NOMO-1 treated with dmso at 0.1 percent for 144 hours (cell line): ENCODE results near the gene MAPK9.
"Not testable (repeated sequence)": the region's sequence is repeated elsewhere in the genome, so short reads cannot be mapped to it uniquely, and the experiment has no call there.

Source experiments
- DNase-seq: peaks from one replicate; lab custom pipeline; 2025; ENCODE audit not compliant: unreplicated experiment; lab: John Stamatoyannopoulos, UW

The MAPK9 gene

GRCh38 chr5:180235077-180235476 is 56.8 kb downstream of the MAPK9 start:
- DNase-seq: no peak

GRCh38 chr5:180234271-180234670 is 57.6 kb downstream of the MAPK9 start:
- DNase-seq: no peak

GRCh38 chr5:180233729-180234128 is 58.2 kb downstream of the MAPK9 start:
- DNase-seq: no peak

GRCh38 chr5:180230017-180230416 is 61.9 kb downstream of the MAPK9 start:
- DNase-seq: no peak

GRCh38 chr5:180222056-180222455 is 69.8 kb downstream of the MAPK9 start:
- DNase-seq: no peak

GRCh38 chr5:180217797-180218196 is 74.1 kb downstream of the MAPK9 start:
- no peak for DNase-seq

GRCh38 chr5:180216646-180217171 is 75.2 kb downstream of the MAPK9 start:
- no peak for DNase-seq

- no peak for DNase-seq
Observed at GRCh38 chr5:180215783-180216630, 75.9 kb downstream of the MAPK9 start.

- DNase-seq: no peak
Observed at GRCh38 chr5:180214870-180215770, 76.8 kb downstream of the MAPK9 start.

- DNase-seq: no peak
Observed at GRCh38 chr5:180213657-180214207, 78.2 kb downstream of the MAPK9 start.

GRCh38 chr5:180213256-180213600 is 78.7 kb downstream of the MAPK9 start:
- no peak for DNase-seq

GRCh38 chr5:180212363-180213255 is 79.3 kb downstream of the MAPK9 start:
- DNase-seq: no peak

GRCh38 chr5:180211761-180212035 is 80.2 kb downstream of the MAPK9 start:
- DNase-seq: no peak

GRCh38 chr5:180210961-180211760 is 80.7 kb downstream of the MAPK9 start:
- DNase-seq: no peak

- DNase-seq: not testable (repeated sequence)
Observed at GRCh38 chr5:180210077-180210476, 81.8 kb downstream of the MAPK9 start.

GRCh38 chr5:180209137-180209581 is 82.7 kb downstream of the MAPK9 start, which contains the start of gene RASGEF1C:
Gene RASGEF1C (minus strand): TSS chr5:180209211. CDS start chr5:180138052, 71,159 bp downstream.
- peak; percentile 20 for DNase-seq

- DNase-seq: peak; percentile 4
Observed at GRCh38 chr5:180208435-180209081, 83.3 kb downstream of the MAPK9 start.

GRCh38 chr5:180208038-180208434 is 83.8 kb downstream of the MAPK9 start:
- DNase-seq: no peak

- DNase-seq: no peak
Observed at GRCh38 chr5:180207593-180207992, 84.3 kb downstream of the MAPK9 start.
